Natural killer cell (primary cell): ENCODE results near the gene ZNF407. TPM values are rescaled to one million over a fixed set of nuclear protein-coding genes. Genes with fewer than 3 reads are reported as not detected.
A peak's percentile ranks its signal among the peaks of the same experiment; 100 is the strongest.

Experiments used
- ATAC-seq, 3 donors: fragments of 150-1000 bp in 2 of 3; fragments of 200-7000 bp in 1 of 3; cut with Tn5 transposase; 1 replicate in 1 of 3; 2 replicates in 2 of 3; pipeline ENCODE4 v1.10.0; 2021; ENCODE audit warnings: mild to moderate bottlenecking in 2 of 3, moderate library complexity in 2 of 3
- DNase-seq, 2 donors: peaks; one replicate each; pipeline versions ENCODE4 v3.0.0 to v3.0.0-alpha.2; 2013 to 2021; ENCODE audit warnings: mixed read lengths in 1 of 2
- H3K27ac ChIP-seq: one replicate; pipeline ENCODE4 v1.5.1; 2013; ENCODE audit warnings: mild to moderate bottlenecking, low read length
- H3K27me3 ChIP-seq: one replicate; pipeline ENCODE4 v1.6.1; 2013; ENCODE audit warnings: low read length; ENCODE audit not compliant: control insufficient read depth, insufficient read depth
- H3K36me3 ChIP-seq: one replicate; pipeline ENCODE4 v1.6.1; 2013; ENCODE audit warnings: low read length; ENCODE audit not compliant: control insufficient read depth, insufficient read depth
- H3K4me1 ChIP-seq: one replicate; pipeline ENCODE4 v1.6.1; 2013; ENCODE audit warnings: low read length; ENCODE audit not compliant: control insufficient read depth, insufficient read depth
- H3K4me3 ChIP-seq: one replicate; pipeline ENCODE4 v1.5.1; 2013; ENCODE audit warnings: low read length
- H3K9me3 ChIP-seq: one replicate; pipeline ENCODE4 v1.6.1; 2013; ENCODE audit warnings: low read length; ENCODE audit not compliant: control insufficient read depth, insufficient read depth
- H3K27ac Mint-ChIP-seq, 2 donors: one replicate each; pipeline ENCODE4 v1.8.0; 2022; ENCODE audit warnings: mild to moderate bottlenecking in 2 of 2, mixed read lengths in 2 of 2, moderate library complexity in 1 of 2
- H3K27me3 Mint-ChIP-seq, 2 donors: one replicate each; pipeline ENCODE4 v1.8.0; 2022; ENCODE audit warnings: low read depth in 2 of 2, mixed read lengths in 2 of 2
- H3K36me3 Mint-ChIP-seq: one replicate; pipeline ENCODE4 v1.8.0; 2022; ENCODE audit warnings: mixed read lengths
- H3K4me1 Mint-ChIP-seq, 2 donors: one replicate each; pipeline ENCODE4 v1.8.0; 2022; ENCODE audit warnings: mixed read lengths in 2 of 2
- H3K4me3 Mint-ChIP-seq: one replicate; pipeline ENCODE4 v1.8.0; 2022; ENCODE audit warnings: mild to moderate bottlenecking, moderate library complexity, mixed read lengths
- H3K9me3 Mint-ChIP-seq, 2 donors: one replicate each; pipeline ENCODE4 v1.8.0; 2022; ENCODE audit warnings: mixed read lengths in 2 of 2
- CTCF ChIP-seq: fragments of 200-600 bp; IDR thresholded peaks from one replicate; pipeline ENCODE4 v1.8.0; 2022; ENCODE audit warnings: antibody characterized with exemption
- WGBS: methylation state at CpG from one replicate; pipeline ENCODE4 v1.1.7; 2013; ENCODE audit warnings: missing lambda C conversion rate; ENCODE audit not compliant: insufficient coverage; 5-methylcytosine and 5-hydroxymethylcytosine counted together
- intact Hi-C: fragments of 100-400 bp; cut with micrococcal nuclease; formaldehyde crosslinking; loops from one replicate; pipeline ENCODE4 v1.14.2; 2022
- total RNA-seq, 4 donors: library from RNA; stranded (reverse); fragments of 120-200 nt in 1 of 4; gene quantifications; one replicate each; pipeline versions ENCODE4 v1.2.3 to v1.2.4, GENCODE V29; 2013 to 2022

ZNF407 gene
- total RNA-seq, 3 donors from 2014 or later (not counting 1 experiment from before 2014, with no cell fraction given): 28.4 to 36.7 (median 36.3) TPM

DNA sequence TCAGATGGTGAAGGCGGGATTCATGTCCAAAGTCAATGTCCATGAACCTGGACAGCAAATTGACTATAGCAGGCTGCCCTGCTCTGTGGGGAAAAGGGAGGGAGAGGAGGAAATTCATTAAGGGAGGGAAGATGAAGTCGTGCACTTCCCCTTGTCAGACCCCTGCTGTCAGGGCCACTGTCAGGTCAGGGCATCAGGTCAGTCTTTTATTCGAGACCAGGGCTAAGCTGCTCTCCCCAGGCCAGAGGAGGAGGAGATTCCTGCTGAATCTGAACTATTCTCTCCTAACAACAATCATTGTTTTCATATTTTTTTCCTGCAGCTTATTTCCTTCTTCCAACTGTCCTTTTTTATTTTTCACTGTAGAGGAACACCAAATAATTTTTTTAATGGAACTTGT is 46.2 kb upstream of the ZNF407 start:
- peaks cover 14 to 18% of the 10 kb centered on the region in 2 donors for H3K27me3 Mint-ChIP-seq
- H3K36me3 Mint-ChIP-seq: no peaks in the 10 kb centered on the region
- Histone ChIP-seq H3K27me3 (peaks cover 2% of the 10 kb centered on the region), H3K9me3 (peaks cover 9% of the 10 kb centered on the region), H3K4me1 (no peaks in the 10 kb centered on the region), H3K4me3 (no peak overlapping the region), H3K27ac (no peak overlapping the region), H3K36me3 (no peaks in the 10 kb centered on the region)
- no peaks in the 10 kb centered on the region for H3K9me3 Mint-ChIP-seq
- H3K4me3 Mint-ChIP-seq: no peak overlapping the region
- WGBS: 42% methylated on average over 3 of the region's 3 CpGs
- no peak for DNase-seq
- ATAC-seq: no peak
- no peak for TF ChIP-seq CTCF
- intact Hi-C loops: no loop called here
- H3K4me1 Mint-ChIP-seq: no peaks in the 10 kb centered on the region
- no peak overlapping the region for H3K27ac Mint-ChIP-seq

DNA sequence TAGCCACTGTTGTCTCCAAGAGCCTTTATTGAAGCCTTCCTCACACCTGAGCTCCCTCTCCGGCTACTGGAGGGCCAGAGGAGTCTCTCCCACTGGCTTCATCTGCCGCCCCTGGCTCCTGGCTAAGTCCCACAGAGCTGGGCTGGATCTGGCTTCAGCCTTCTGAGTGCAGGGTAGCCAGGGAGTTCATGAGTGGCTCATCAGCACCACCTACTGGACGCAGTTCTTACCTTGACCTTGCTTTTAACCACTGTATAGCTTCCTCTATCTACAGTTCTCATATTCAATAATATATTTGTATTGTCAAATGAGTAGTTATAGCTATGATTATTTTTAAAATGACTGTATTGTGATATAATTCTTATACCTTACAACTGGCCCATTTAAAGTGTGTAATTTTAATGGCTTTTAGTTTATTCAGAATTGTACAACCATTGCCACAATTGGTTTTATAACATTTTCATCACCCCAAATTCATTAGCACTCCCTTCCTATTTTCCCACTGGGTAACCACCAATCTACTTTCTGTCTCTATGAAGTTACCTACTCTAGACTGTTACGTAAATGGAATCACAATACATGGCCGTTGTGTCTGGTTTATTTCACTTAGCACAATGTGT is 45.6 kb upstream of the ZNF407 start:
- Mint-ChIP-seq H3K4me3 (no peak overlapping the region), H3K4me1 (no peaks in the 10 kb centered on the region), H3K27ac (no peak overlapping the region), H3K9me3 (no peaks in the 10 kb centered on the region), H3K36me3 (no peaks in the 10 kb centered on the region), H3K27me3 (peaks cover 14 to 18% of the 10 kb centered on the region in 2 donors)
- H3K27ac ChIP-seq: no peak overlapping the region
- 33% methylated on average over 5 of the region's 5 CpGs for WGBS
- H3K36me3 ChIP-seq: no peaks in the 10 kb centered on the region
- peak; percentile 92 to 99 (median 99) for ATAC-seq
- intact Hi-C loops: loop anchor here (1.0 kb wide), 2 partner anchors 199 to 356 kb away; no protein-coding TSS in a partner anchor
- peaks cover 2% of the 10 kb centered on the region for H3K27me3 ChIP-seq
- DNase-seq: peak; percentile 67 to 90
- no peaks in the 10 kb centered on the region for H3K4me1 ChIP-seq
- no peak overlapping the region for H3K4me3 ChIP-seq
- TF ChIP-seq CTCF: peak; percentile 92
- peaks cover 9% of the 10 kb centered on the region for H3K9me3 ChIP-seq

GRCh38 chr18:74556126-74556525 is 41.5 kb upstream of the ZNF407 start:
- H3K27me3 Mint-ChIP-seq: peaks cover 10 to 18% of the 10 kb centered on the region in 2 donors
- TF ChIP-seq CTCF: no peak
- H3K4me3 Mint-ChIP-seq: no peak overlapping the region
- no peak overlapping the region for H3K27ac Mint-ChIP-seq
- H3K36me3 Mint-ChIP-seq: no peaks in the 10 kb centered on the region
- no peaks in the 10 kb centered on the region for H3K4me1 Mint-ChIP-seq
- H3K36me3 ChIP-seq: no peaks in the 10 kb centered on the region
- no peak overlapping the region for H3K27ac ChIP-seq
- H3K9me3 ChIP-seq: no peaks in the 10 kb centered on the region
- no peaks in the 10 kb centered on the region for H3K9me3 Mint-ChIP-seq
- 93% methylated on average over 8 of the region's 11 CpGs for WGBS
- ATAC-seq: no peak
- DNase-seq: no peak
- intact Hi-C loops: no loop called here
- peaks cover 2% of the 10 kb centered on the region for H3K27me3 ChIP-seq
- no peaks in the 10 kb centered on the region for H3K4me1 ChIP-seq
- no peak overlapping the region for H3K4me3 ChIP-seq

DNA sequence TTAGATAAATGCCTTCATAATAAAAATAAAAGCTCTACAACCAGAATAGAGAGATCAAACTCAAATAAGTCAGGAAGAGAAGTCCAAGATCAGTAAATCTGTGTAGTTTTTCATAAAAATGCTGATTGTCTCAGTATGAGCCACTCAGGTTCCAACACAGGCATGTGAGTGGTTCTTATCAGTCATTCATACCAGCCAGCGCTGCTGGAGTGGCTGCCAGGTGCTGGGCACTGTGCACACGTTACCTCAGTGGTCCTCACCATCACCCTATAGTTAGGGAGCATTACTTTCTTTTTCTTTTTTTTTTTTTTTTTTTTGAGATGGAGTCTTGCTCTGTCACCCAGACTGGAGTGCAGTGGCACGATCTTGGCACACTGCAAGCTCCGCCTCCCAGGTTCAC is 39.6 kb upstream of the ZNF407 start:
- H3K9me3 Mint-ChIP-seq: no peaks in the 10 kb centered on the region
- DNase-seq (no peak), ATAC-seq (no peak)
- intact Hi-C loops: no loop called here
- Histone ChIP-seq H3K9me3 (no peaks in the 10 kb centered on the region), H3K4me3 (no peak overlapping the region), H3K27ac (no peak overlapping the region), H3K4me1 (no peaks in the 10 kb centered on the region), H3K27me3 (no peaks in the 10 kb centered on the region), H3K36me3 (no peaks in the 10 kb centered on the region)
- no peak for TF ChIP-seq CTCF
- no peaks in the 10 kb centered on the region for H3K4me1 Mint-ChIP-seq
- 92% methylated on average over 2 of the region's 4 CpGs for WGBS
- H3K27me3 Mint-ChIP-seq: peaks cover 6 to 16% of the 10 kb centered on the region in 2 donors
- no peaks in the 10 kb centered on the region for H3K36me3 Mint-ChIP-seq
- no peak overlapping the region for H3K4me3 Mint-ChIP-seq
- H3K27ac Mint-ChIP-seq: no peak overlapping the region
